GM21526 (cell line): ENCODE results near the gene ATP5F1E.
"Not testable (repeated sequence)": the region's sequence is repeated elsewhere in the genome, so short reads cannot be mapped to it uniquely, and the experiment has no call there.

Experiments used
- ATAC-seq: cut with Tn5 transposase; IDR thresholded peaks from one replicate; pipeline ENCODE4 v1.9.1; 2021; ENCODE audit warnings: moderate library complexity; ENCODE audit not compliant: unreplicated experiment, low FRiP score

The ATP5F1E gene

DNA sequence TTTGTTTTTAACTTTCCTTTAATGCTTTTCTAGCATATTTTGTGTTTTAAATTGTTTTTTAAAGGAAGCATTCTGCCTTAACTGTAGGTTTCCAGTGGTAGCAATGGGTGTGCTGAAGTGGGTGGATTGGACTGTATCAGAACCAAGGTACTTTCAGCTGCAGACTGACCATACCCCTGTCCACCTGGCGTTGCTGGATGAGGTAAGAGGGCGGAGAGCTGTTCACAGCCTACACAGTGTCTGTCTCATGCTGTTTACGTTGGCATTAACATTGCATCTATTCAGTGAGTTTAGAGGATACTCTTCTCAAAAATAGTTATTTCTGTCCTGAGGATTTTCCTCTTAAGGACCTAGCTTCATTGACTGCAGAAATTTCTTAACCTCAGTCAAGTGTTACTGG is 39.2 kb downstream of the ATP5F1E start:
- ATAC-seq: no peak

DNA sequence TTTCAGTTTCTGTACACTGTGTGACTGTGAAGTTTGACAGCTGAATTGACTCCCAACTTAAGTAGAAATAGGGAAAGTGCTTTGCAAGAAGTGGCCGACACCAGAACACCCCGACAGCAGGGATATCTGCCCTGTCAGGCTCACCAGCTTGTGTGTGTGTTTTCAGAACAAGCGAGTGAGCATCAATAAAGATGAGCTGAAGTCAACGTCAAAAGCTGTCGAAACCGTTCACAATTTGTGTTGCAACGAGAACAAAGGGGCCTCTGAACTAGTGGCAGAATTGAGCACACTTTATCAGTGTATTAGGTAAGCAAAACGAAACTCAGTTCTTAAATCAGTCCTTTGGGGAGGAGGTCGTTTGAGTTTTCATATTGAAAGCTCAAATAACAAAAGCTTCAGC is 40.4 kb downstream of the ATP5F1E start:
- no peak for ATAC-seq

DNA sequence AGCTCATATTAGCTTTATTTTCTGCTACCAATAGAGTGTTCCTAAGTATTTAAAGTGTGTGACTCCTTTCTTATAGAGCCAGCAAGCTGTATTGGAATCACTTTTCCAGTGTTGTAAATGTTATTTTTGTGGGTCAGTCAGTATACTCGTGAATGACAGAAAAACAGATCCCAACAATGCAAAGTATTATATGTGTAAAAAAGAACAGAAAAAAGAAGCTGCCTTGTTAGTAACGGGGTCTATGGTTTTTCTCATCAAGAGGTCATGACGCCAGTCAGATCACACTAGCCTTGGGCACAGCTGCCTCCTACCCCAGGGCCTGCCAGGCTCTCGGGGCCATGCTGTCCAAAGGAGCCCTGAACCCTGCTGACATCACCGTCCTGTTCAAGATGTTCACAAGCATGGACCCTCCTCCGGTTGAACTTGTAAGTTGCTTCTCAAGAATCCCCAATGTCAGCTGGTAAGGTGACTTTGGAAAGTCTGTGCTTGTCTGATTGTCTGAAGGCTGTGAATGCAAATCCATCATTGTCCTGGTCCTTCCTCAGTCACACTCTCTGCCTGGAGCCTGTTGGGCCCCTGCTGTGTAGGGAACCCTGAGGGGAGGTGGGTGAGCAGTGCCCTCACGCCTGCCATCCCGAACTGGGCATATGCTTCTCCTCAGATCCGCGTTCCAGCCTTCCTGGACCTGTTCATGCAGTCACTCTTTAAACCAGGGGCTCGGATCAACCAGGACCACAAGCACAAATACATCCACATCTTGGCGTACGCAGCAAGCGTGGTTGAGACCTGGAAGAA is 41.3 kb downstream of the ATP5F1E start:
- ATAC-seq: no peak

DNA sequence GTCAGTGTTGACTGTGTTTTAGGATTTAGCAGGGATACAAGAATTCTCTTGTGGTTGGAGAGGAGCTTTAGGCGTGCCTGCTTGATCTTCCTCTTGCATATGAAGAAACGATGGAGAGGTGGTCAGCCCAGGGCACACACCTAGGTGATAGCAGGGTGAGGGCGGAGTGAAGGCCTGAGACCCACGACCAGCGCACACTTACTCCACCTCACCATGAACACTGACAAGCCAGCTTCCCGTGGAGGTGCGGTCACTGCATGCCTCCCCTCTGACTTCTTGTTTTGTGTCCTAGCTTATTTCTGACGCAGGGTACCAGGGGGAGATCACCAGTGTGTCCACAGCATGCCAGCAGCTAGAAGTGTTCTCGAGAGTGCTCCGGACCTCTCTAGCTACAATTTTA is 42.9 kb downstream of the ATP5F1E start:
- no peak for ATAC-seq

DNA sequence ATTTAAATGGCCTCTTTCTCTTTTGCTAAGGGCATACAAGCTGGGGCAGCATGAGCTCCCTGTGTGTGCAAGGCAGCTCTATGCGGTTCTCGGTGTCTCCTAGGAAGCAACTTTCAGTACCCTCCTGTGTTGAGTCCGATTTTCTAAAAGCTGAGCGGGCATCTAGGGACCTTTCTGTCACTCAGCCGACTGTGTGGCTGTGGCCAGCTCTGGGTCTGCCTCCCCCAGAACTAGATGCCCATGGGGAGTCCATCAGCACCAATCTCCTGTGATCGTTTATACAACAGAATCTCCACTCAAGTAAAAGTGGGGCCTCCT is 43.6 kb downstream of the ATP5F1E start:
- ATAC-seq: no peak

DNA sequence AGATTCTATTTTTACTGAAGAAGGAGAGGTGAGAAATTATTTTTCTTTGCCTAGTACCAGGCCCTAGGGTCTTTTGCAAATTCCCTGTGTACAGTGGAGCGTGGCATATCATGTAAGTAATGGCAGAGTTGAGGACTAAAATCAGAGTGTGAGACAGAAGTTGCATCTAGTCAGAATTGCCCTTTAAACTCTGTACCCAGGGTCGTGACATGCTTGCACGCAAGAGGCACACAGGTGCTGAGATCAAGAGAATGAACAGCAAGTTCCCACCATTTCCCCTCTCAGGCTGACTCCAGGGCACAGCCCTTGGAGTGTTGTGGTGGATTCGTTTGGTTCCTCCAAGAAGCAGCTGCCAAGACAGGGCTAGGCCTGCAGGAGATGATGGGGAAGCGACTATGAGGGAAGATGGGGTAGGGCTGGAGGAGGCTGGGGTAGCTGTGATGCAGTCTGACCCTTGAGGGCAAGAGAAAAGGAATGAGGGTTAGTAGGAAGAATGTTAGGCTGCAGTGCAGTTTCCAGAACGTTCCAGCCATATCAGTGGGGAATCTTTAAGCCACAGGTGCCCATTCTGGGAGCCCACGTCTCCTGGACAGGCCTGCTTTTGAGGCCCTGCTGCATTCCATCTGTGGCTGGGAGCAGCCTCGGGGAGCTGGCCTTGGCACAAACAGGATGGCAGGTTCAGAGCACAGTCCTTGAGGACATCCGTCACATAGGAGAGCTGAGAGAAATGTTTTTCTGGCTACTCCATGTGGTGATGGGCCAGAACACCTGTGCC is 44.2 kb downstream of the ATP5F1E start:
- ATAC-seq: no peak

DNA sequence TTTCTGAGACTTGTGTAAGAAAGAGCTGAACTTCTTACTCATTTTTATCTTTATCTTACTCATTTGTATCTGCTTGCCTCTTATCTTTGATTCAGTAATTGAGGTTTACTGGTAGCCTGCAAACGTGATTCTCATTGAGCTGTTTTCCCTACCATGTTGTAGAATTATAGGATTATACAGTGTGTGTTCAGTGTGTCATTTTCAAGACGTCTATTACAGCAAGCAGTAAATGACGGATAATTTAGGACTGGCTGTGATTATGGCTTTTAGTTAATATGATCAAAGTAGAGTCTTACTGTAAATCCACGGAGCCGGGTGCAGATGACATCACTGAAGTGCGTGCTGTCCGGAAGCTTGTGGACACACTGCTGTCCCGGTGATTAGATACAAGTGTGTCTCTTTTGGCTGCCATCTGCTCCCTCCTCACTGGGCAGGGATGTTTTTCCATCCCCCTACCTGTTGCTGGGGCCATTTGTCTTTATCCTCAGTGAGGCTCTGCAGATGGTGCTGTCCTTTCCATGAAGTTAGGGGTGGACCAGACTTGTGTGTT is 45.1 kb downstream of the ATP5F1E start:
- ATAC-seq: no peak

DNA sequence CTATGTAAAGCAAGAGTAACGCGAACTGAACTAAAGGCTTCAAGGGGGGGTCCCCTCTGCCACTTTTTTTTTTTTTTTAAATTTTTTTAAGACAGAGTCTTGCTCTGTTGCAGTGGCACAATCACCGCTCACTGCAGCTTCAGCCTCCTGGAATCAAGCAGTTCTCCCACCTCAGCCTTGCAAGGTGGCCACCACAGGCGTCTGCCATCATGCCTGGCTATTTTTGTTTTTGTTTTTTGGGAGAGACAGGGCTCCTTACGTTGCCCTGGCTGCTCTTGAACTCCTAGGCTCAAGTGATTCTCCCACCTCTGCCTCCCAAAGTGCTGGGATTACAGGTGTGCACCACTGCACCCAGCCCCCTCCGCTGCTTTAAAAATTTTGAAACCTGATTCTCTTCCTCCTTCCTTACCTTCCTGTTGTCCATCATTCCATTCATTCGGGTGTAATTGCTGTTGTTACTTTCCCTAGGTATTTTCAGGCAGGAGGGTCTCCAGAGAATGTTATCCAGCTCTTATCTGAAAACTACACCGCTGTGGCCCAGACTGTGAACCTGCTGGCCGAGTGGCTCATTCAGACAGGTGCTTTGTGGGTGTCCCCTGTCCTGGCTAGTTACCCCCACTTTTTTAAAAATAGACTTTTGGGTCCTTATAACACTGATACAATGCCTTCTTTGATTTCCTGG is 45.7 kb downstream of the ATP5F1E start:
- no peak for ATAC-seq

DNA sequence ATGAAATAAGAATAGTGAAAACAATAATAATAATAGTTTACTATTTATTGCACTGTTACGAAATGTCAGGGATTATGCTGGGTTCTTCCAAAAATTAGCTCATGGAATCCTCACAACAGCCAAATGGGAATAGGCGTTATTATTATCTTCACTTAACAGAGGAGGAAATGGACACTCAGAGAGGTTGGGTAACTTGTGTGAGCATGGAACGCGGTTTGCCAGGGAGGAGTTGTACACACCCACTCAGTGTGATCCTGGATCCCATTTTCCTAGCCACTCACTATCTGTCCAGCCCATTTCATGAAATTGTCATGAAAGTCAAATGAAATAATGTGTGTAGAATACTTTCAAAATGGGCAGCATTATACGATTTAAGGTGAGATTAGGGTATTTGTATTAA is 46.5 kb downstream of the ATP5F1E start:
- ATAC-seq: no peak

DNA sequence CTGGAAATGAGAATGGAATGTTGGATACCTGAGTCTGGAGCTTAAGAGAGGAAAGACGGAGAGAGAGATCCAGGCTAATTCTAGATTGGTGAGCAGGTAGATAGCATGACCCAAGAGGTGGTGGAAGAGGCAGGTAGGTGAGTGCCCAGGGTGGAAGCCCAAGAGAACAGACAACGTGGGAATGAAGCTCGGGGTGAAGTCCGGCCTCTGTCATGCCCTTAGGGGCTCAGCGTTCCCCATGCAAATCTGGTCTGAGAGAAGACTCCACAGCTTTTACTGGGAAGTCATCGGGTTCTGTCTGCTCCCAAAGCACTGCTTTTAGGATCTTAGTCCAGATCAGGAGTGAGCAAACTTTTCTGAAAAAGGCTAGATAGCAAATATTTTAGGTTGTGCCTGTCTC is 47.4 kb downstream of the ATP5F1E start:
- ATAC-seq: no peak

DNA sequence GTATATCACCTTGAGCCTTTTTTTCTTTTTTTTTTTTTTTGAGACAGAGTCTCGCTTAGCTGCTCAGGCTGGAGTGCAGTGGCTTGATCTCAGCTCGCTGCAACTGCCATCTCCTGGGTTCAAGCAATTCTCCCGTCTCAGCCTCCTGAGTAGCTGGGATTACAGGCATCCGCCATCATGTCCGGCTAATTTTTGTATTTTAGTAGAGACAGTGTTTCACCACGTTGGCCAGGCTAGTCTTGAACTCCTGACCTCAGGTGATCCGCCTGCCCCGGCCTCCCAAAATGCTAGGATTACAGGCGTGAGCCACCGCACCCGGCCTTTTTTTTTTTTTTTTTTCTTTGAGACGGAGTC is 49.0 kb downstream of the ATP5F1E start:
- not testable (repeated sequence) for ATAC-seq

DNA sequence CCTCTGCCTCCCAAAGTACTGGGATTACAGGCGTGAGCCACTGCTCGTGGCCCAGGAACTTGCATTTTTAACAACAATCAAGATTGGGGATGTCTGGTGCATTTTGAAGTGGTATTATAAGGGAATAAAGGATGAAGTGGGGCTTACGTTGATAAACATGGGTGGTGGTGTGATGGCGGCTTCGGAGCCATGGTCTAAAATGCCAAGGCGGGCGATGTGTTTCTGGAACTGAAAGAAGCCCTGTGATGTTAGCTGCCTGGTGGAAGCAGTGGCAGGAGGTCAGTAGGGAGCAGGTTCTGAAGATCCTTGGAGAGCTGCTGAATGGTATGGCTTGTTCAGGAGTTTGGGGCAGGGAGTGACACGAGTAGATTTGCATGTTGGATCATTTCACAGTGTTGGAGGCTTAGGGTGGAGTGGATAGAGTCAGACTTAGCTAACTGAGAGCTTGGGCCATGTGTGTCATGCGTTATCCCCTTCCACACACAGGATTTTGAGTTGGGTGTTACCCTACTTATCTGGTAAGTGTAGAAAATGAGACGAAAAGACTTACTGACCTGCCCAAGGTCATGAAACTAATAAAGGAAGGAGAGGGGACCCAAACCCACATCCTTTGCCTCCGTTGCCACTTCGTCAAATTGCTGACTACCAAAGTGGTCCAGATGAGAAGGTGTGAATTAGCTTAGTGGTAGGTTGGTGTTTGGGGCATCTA is 49.6 kb downstream of the ATP5F1E start:
- ATAC-seq: no peak

DNA sequence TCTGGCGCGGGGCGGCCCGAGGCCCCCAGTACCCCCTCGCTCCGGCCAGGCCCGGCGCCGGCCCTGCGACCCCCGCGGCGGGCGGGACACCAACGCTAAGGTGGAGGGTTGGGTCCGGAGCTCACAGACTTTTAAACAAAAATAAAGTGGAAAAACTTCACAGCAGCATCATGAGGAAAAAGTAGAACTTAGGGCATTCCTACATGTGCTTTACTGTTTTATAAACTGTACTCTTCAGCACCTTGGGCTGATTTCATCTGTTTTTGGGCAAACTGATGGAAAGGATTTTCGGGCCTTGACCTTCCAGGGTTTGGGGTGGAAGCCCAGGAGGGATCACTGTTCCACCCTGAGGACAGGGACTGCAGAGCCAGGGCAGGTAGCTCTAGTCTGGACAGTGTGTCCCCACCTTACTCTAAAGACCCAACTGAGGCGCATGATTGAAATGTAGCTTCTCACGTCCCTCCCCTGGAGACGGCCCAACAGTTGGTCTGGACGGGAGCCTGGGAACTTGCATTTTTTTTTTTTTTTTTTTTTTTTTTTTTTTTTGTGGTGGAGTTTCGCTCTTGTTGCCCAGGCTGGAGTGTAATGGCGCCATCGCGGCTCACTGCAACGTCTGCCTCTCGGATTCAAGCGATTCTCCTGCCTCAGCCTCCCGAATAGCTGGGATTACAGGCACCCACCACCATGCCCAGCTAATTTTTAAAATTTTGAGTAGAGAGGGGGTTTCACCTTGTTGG is 50.3 kb downstream of the ATP5F1E start:
- ATAC-seq: no peak

DNA sequence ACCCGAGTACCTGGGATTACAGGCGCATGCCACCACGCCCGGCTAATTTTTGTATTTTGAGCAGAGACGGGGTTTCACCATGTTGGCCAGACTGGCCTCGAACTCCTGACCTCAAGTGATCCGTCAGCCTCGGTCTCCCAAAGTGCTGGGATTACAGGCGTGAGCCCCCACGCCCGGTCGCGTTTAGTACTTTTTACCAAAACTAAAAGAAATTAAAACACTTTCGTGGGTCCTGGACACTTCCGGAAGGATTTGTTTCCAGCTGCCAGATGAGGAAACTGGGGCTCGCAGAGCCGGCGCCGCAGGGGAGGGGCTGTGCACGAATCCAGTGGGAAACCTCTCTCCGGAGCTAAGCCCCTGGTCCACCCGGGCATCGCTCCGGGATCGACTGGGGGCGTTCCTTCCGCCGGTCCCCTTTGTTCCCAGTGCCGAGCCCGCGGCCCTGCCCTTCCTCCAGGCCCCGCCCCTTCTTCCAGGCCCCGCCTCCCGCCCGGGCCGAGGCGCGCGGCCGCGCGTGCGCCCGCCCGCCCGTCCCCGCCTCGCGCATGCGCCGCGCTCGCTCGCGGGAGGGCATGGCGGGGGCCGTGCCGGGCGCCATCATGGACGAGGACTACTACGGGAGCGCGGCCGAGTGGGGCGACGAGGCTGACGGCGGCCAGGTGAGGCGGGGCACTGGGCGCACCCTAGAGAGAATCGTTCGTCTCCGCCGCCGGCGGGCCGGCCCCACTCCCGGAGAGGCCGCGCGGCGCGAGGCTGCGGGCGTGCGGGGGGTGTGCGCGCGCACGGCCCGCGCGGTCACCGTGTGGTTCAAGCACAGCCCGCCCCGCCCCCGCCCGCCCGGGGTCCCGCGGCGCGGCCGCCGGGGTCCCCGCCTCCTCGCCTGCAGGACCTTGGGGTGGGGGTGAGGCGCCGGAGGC is 51.2 kb downstream of the ATP5F1E start, which contains the start of gene NELFCD:
NELFCD (plus strand) TSS at position 546 of the 917 bp plus-strand sequence; CDS start at position 600, 54 bp downstream.
- ATAC-seq: peak; percentile 53

DNA sequence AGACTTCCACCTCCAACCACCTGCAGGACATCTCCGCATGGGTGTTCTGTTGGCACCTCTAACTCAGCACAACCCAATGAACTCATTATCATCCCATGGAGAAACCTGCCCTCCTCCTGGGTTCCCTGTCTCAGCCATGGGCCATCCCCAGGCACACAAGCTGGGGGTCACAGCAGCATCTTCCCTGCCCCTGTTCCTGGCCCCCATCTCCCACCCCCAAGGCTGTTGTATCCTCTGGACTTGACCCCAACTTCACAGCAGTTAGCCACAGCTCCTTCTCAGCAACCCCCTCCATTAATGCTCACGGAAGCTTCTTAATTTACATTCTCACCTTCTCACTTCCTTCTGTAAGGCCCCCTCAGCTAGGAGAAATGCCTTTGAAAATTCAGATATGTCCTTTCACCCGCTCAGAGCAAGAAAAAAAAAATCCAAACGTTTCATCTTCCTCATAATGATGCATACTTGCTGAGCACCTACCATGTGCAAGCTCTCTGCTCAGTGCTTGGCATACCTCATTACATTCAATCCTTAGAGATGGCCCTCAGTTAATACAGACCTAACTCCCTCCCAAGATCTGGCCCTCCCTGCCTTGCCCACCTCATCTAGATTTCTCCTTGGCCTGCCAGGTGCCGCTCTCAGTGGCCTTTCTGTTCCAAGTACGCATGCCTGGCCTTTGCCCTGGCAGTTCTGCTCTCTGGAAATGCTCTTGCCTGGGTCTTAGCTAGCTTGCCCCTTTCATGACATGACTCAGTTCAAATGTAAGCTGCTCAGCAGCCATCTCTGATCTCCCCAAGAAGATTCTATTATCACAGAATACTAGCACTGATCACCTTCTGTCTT is 53.6 kb downstream of the ATP5F1E start:
- no peak for ATAC-seq

DNA sequence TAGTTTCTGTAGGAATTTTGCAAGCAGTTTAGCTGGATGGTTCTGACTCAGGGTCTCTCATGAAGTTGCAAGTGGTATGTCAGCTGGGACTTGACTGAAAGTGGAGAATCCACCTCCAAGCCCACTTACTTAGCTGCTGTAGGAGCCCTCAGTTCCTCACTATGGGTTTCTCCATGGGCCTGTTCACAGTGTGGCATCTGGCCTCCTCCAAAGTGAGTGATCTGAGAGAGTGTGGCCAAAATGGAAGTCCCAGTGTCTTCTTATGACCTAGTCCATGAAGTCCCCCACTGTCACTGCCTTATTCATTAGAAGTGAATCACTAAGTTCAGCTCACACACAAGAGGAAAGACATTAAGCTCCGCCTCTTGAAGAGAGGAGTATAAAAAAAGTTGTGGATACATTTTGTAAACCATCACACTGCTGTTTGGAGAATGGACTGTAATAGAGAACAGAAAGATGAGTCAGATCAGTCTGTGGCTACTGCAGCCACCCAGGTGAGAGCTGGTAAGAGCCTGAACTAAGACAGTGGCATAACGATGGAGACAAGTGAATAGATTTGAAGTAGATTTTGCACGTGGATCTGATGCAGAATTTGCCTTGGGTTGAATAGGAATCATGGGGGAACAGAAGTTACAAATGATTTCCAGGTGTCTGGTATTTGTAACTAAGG is 55.9 kb downstream of the ATP5F1E start:
- ATAC-seq: peak; percentile 41
